GM21381 (cell line): ENCODE results near the gene ABHD2.
"Not testable (repeated sequence)": the region's sequence is repeated elsewhere in the genome, so short reads cannot be mapped to it uniquely, and the experiment has no call there.

Source experiments
- ATAC-seq: cut with Tn5 transposase; IDR thresholded peaks from one replicate; pipeline ENCODE4 v1.9.1; 2021; ENCODE audit warnings: mild to moderate bottlenecking, moderate library complexity; ENCODE audit not compliant: unreplicated experiment

ABHD2 gene

GRCh38 chr15:89075101-89075640 is 13.1 kb upstream of the ABHD2 start:
- no peak for ATAC-seq

DNA sequence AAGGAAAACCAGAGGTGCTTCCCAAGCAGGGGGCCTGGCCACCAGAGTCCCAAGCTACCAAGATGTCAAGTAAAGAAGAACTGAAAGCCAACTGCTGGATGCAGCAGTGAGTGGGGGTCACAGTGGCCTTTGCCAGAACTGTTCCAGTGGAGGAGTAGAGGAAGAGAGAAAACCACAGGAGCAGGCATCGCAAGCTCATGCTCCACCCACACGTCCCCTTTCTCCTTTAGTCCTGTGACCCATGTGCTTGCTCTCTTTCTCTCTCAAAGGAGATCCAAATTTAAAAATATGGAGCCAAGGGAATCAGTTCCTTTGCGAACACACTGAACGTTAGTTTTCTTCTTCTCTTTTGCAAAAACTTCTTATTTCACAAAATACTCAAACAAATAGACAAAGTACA is 12.4 kb upstream of the ABHD2 start:
- ATAC-seq = no peak

- ATAC-seq = no peak
Measured at GRCh38 chr15:89077750-89078149, 10.5 kb upstream of the ABHD2 start.

DNA sequence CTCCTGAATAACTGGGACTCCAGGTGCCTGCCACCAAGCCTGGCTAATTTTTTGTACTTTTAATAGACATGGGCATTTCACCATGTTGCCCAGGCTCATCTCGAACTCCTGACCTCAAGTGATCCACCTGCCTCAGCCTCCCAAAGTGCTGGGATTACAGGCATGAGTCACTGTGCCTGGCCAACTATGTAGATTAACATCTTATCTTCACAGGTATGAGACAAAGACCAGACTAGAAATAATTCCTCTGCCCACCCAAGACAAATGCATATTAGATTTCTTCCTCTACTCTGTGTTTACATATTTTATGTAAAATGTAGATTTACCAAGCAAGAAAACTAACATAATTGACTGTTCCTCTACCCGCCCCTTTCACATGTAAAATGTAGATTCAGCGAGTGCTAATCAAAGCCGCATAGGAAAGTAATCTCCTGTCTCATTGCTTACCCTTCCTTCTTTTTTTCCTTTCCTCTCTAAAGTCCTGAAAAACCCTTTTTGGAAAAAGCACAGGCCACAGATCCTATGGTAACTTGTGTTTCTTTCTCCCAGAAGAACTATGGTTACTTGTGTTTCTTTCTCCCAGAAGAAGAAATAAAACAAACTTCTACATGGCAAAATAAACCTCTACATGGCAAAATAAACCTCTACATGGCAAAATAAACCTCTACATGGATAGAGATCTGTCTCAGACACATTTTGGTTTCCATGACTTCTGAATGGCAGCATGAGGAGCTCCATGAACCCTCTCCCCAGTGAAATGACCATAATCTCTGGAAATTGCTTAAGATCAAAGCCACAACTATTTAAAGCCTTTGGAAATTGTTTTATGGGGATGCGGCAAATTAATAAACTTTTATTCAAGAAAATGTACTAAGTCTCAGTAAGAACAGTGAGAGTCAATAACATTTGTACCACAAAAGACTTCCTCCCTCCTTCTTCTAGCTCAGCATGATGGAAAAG is 9.1 kb upstream of the ABHD2 start:
- no peak for ATAC-seq

DNA sequence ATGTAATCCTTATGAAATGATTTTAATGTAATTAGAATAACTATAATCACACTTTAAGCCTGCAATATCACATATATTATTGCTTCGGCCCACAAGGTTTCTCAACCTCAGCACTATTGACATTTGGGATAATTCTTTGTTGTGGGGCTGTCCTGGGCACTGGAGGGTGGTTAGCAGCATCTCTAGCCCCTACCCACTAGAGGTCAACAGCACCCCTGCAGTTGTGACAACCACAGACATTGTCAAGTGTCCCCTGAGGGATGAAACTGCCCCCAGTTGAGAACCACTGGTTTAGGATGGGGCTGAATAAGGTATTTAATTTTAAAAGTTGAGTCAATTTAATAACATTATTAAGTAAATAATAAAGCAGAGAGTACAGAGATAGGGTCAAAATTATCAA is 6.4 kb upstream of the ABHD2 start:
- no peak for ATAC-seq

- ATAC-seq = no peak
Measured at GRCh38 chr15:89083246-89083645, 5.0 kb upstream of the ABHD2 start.

- no peak for ATAC-seq
Measured at GRCh38 chr15:89085289-89085926, 2.8 kb upstream of the ABHD2 start.

- not testable (repeated sequence) for ATAC-seq
Measured at GRCh38 chr15:89085933-89086332, 2.3 kb upstream of the ABHD2 start.

GRCh38 chr15:89086390-89086789 is 1.9 kb upstream of the ABHD2 start:
- ATAC-seq = not testable (repeated sequence)

GRCh38 chr15:89087161-89087829 is 961 bp upstream of the ABHD2 start:
- ATAC-seq = no peak

DNA sequence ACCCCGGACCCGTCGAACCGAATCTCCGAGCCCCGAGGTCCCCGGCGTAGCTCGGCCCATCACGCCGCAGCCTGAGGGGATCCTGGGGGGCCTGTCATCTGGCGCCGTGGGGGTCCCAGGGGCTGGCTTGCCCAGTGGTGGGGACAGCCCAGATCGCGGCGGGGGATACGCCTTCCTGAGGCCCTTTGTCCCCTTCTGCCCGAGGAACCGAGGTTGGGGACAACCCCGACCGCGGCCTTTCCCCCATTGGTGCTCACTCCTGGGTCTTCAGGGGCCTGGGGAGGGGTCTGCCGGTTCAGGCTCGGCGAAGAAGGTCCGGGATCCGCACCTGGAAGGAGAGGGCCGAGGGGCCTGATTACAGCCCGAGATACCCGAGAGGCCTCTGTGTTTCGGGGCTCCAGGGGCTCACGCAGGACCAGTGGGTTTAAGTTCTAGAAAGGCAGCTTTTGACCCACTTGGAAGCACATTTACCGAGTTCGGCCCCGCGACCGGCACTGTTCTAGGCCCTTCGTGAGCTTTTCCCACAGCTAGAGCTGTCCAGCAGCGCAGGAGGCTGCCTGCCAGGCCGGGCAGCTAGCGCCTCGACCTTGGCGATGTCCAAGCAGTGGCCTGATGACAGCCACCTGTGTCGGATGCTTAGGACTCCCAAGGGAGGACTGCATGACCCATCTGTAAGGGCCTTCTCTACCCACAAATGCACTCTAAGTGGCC is 504 bp downstream of the ABHD2 start:
- peak; percentile 3 for ATAC-seq

DNA sequence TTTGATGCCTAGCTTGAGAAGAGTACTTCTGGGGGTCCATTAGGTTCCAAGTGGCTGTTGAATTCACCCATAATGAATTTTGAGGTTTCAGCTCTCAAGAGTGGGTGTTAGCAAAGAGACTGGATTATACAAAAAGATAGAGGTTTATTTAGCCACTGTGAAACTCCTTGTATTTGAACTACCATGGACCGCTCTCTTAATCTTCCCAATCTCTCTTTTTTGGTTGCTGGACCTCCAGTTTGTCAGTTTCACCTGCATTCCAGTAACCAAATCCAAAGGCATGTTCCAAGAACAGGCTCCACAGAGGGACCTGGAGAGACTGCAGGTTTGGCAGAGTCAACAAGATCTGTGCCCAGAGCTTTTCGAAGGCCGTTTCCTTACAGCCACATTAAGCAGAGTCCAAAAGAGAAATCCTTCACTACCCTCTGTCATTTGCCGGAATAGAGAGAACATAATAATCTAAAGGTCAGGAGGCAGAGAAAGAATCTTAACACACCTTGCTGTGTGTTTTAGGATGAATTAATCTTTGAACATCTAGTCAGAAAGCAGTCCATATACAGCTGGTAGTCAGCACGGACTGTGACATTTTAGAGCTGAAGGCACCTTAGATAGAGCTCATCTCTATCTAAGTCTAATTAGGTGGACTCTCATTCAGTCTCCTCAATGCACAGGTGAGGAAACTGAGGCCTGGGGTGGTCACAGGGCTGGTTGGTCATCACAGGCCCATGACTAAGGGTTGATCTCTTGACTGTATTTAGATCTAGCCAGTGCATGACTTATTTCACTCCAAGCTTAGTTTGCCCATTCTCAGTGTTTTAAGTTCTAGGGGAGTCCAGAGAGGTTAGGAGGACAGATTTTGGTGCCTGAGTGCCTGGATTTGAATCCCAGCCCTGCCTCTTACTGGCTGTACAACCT is 1.3 kb downstream of the ABHD2 start:
- ATAC-seq = no peak

DNA sequence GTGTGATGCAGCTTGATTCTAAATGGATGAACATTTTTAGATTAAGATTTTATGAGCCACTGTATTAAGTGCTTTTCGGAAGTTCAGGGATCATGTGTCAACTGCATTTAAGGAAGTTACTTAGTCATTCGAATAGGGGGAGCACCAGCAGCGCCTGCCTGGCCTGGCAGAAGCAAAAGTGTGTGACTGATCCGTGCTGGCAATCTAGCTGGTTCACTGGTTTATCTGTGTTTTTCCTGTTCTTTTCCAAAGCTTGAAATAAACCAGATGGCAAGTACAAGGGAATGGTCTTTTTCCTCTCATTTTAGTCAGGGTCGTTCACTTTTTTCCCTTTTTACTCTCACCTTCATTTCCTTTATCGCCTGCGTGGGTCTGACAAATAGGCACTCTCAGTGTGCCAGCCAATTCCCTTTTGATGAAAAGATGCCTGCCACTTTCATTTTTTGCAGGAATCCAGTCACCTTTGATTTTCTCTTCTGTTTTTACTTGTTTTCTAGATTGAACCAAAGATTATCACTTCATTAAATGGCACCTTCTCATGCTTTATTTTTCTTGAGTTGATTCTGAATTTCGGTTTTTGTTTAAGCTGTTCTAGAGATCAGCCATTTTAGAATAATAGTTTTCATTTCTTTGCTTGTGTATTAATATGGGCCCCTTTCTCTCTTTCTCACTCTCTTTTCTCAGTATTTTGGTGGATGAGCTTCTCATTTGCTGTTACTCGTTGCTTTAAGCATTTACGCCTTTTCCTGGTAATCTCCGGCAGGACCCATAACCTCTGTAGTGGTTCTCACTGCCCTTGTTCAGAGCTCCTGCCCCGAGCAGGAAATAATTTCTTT is 2.8 kb downstream of the ABHD2 start:
- no peak for ATAC-seq

- ATAC-seq = no peak
Measured at GRCh38 chr15:89091627-89092220, 3.5 kb downstream of the ABHD2 start.

DNA sequence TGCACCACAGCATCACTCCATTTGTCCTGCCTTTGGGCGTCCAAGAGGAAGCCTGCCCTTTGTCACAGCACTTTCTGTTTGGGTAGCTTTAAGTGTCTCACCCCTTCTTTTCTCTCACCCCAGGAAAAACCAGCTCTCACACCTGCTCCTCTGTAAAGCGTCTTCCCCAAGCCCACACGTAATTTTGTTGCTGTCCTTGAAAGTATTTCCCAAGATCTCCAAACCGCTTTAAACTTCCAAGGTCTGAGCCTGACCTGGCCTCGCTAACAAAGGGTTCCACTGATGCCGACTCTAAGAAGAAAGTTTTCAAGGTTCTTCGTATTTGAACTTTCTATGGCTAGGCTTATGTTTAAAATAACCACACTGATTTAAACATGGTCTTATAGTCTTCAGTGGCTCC is 5.3 kb downstream of the ABHD2 start:
- ATAC-seq = no peak

DNA sequence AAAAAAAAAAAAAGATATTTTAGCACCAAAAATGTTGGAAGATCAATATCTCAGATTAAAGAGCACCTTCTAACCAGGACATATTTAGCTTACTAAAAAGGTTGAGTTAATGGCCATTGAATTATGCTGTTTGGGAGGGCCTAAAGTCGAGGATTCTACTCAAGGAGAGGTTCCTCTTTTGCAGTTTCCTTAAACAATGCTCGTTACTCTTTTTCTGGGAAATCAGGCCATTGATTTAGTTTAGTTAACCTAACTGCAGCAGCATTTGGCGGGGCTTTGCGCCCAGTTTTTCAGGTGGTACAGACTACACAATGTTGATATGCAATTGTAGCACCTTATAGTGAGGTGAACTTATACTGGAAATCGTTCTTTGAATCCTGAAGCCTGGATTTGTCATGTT is 6.8 kb downstream of the ABHD2 start:
- ATAC-seq = no peak

DNA sequence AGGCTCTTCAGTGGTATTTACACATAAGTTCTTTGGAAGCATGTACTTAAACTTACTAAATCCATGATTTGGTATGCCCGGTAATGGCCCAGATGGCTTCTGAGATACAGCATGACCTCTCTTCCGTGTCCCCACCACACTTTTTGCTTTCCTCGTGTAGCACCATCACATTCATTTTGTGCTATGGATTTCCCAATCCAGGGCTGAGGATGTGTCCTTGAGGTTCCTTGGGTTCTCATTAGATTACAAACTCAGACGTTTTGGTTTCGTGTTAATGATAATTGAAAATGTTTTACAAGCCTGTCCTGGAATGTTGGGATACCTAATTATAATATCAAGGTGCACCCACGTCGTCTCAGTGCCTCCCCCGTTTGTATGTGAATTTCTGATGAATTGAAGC is 7.3 kb downstream of the ABHD2 start:
- no peak for ATAC-seq

DNA sequence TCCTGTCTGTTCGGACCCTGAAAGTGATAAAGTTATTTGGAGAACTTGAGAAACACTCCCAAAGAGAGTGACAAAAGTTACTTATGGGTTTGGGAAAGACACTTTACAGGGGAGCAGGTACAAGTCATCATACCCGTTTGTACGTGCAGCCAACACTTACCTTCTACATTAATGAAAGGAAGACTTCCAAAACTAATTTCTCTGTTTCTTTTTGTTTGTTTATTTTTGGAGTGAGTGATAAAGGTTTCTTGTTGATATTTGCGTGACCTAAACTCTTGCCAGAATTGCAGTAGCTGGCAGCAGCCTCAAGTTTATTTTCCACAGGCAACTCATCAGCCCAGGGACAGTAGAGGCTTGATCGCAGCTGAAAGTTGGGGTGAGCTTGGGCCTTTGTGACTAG is 8.4 kb downstream of the ABHD2 start:
- no peak for ATAC-seq

DNA sequence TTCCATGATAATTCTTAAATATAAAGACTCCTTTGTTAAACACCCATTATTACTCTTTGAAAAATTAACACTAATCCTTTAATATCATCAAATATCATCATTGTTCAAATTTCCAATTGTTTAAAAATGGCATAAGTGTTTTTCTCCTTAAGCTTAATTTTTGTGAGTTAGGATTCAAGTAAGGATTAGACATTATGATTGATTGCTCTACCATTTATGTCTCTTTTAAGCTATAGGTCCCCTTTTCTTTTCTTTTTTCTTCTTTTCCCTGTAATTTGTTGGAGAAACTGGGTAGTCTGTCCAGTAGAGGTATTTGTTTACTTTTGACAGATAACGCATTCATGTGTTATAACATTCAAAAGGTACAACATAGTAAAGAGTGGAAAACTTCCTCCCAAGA is 9.1 kb downstream of the ABHD2 start:
- no peak for ATAC-seq
